ENCODE results near the gene SLC35A1.

The SLC35A1 gene

GRCh38 chr6:87529221-87529620, 56.4 kb downstream of the SLC35A1 start:
- no peak for DNase-seq (ENCODE audit: low spot score)

GRCh38 chr6:87534377-87535047, 61.7 kb downstream of the SLC35A1 start:
- no peak for DNase-seq (ENCODE audit: low spot score)

- no peak for DNase-seq (ENCODE audit: low spot score)
Measured at GRCh38 chr6:87538510-87539260, 65.9 kb downstream of the SLC35A1 start.

GRCh38 chr6:87539554-87539953, 66.8 kb downstream of the SLC35A1 start:
- no peak for DNase-seq (ENCODE audit: low spot score)

GRCh38 chr6:87540539-87540938, 67.8 kb downstream of the SLC35A1 start:
- no peak for DNase-seq (ENCODE audit: low spot score)

- DNase-seq (ENCODE audit: low spot score), result no peak
Measured at GRCh38 chr6:87541041-87541440, 68.3 kb downstream of the SLC35A1 start.

GRCh38 chr6:87541744-87542143, 69.0 kb downstream of the SLC35A1 start:
- DNase-seq (ENCODE audit: low spot score), result no peak

- no peak for DNase-seq (ENCODE audit: low spot score)
Measured at GRCh38 chr6:87543696-87544473, 71.1 kb downstream of the SLC35A1 start.

GRCh38 chr6:87544474-87544735, 71.6 kb downstream of the SLC35A1 start:
- no peak for DNase-seq (ENCODE audit: low spot score)

GRCh38 chr6:87551799-87552198, 79.0 kb downstream of the SLC35A1 start:
- DNase-seq (ENCODE audit: low spot score), result no peak

GRCh38 chr6:87553159-87553765, 80.5 kb downstream of the SLC35A1 start:
- no peak for DNase-seq (ENCODE audit: low spot score)

- DNase-seq (ENCODE audit: low spot score), result no peak
Measured at GRCh38 chr6:87555506-87555905, 82.7 kb downstream of the SLC35A1 start.

- no peak for DNase-seq (ENCODE audit: low spot score)
Measured at GRCh38 chr6:87558446-87558845, 85.7 kb downstream of the SLC35A1 start.

- no peak for DNase-seq (ENCODE audit: low spot score)
Measured at GRCh38 chr6:87561017-87561416, 88.2 kb downstream of the SLC35A1 start.

All from D341Med (cell line).